ENCODE measurements around the gene DKKL1. TPM values are rescaled to one million over a fixed set of nuclear protein-coding genes. Genes with fewer than 3 reads are reported as not detected.

Gene DKKL1
- total RNA-seq, 1 experiment from 2014 or later, result 1.0 TPM

- Histone ChIP-seq H3K27me3 (ENCODE audit: insufficient read depth, low read length) (no peaks in the 10 kb centered on the region), H4K20me1 (ENCODE audit: insufficient read depth) (no peaks in the 10 kb centered on the region), H3K4me1 (ENCODE audit: control insufficient read depth in 1 of 2, insufficient read depth in 2 of 2, low read length in 2 of 2) (peaks cover 7 to 20% of the 10 kb centered on the region in 2 experiments; a peak in 3 of 4 replicates), H3K79me2 (ENCODE audit: insufficient read depth, low read length) (no peaks in the 10 kb centered on the region), H3K36me3 (ENCODE audit: control insufficient read depth in 1 of 2, insufficient read depth in 2 of 2, low read length in 2 of 2) (no peaks in the 10 kb centered on the region), H3K9me3 (ENCODE audit: control insufficient read depth in 1 of 2, insufficient read depth in 1 of 2, low read depth in 1 of 2, low read length in 2 of 2) (no peaks in the 10 kb centered on the region), H3K9me2 (ENCODE audit: insufficient read depth) (no peaks in the 10 kb centered on the region), H3K4me2 (ENCODE audit: low read length) (0 out of 2 replicates have a peak overlapping the region, but pooled peaks have one; percentile 19), H3K4me3 (replicated peaks in 1 of 2; ENCODE audit: low read depth in 1 of 2, low read length in 2 of 2) (no peak overlapping the region), H3K27ac (ENCODE audit: low read depth, low read length) (no peak overlapping the region), H2AFZ (ENCODE audit: low read depth, low read length, poor library complexity, severe bottlenecking) (no peak overlapping the region), H3K9ac (ENCODE audit: low read length) (no peak overlapping the region)
- no peak for ATAC-seq
- ChIA-PET RAD21 (ENCODE audit: low non-redundant PET in 1 of 2, low total read pairs in 2 of 2, uncharacterized antibody in 2 of 2, unreplicated experiment in 2 of 2) (interaction anchor here in 1 of 2 experiments (0.7 kb wide), 1 partner anchor 137 kb away, joined by 3 read pairs; no protein-coding TSS in a partner anchor), CTCF (interaction anchor here (2.0 kb wide), 1 partner anchor 18 kb away, joined by 5 read pairs; no protein-coding TSS in a partner anchor), POLR2A (interaction anchor here (1.0 to 1.1 kb wide), 2 partner anchors 17 to 44 kb away, joined by 3 to 5 read pairs; partner anchors contain the start of gene ALDH16A1)
- TF ChIP-seq CEBPB (IDR thresholded peaks at IDR 0.05; ENCODE audit: low read depth) (no peak), CBX3 (IDR thresholded peaks at IDR 0.05; ENCODE audit: low read depth) (no peak), MAX (IDR thresholded peaks at IDR 0.05) (no peak), SIN3A (IDR thresholded peaks at IDR 0.05; ENCODE audit: low read depth) (no peak), EGR1 (IDR thresholded peaks at IDR 0.05; ENCODE audit: low read depth) (no peak), YY1 (IDR thresholded peaks at IDR 0.05; ENCODE audit: extremely low read depth, insufficient replicate concordance, low read depth, low read length) (no peak), JUND (IDR thresholded peaks at IDR 0.05) (no peak), FOSL1 (IDR thresholded peaks at IDR 0.05; ENCODE audit: low read depth) (no peak), SP1 (IDR thresholded peaks at IDR 0.05; ENCODE audit: low read depth) (no peak), POLR2A (IDR thresholded peaks at IDR 0.05; ENCODE audit: borderline replicate concordance, extremely low read depth, insufficient read depth, insufficient read length) (no peak), SRF (IDR thresholded peaks at IDR 0.05; ENCODE audit: low read depth) (no peak), ZNF274 (IDR thresholded peaks at IDR 0.05; ENCODE audit: low read depth, low read length) (no peak), ELF1 (IDR thresholded peaks at IDR 0.05; ENCODE audit: borderline replicate concordance, low read depth) (no peak)
- TF ChIP-seq, protein P1, sequence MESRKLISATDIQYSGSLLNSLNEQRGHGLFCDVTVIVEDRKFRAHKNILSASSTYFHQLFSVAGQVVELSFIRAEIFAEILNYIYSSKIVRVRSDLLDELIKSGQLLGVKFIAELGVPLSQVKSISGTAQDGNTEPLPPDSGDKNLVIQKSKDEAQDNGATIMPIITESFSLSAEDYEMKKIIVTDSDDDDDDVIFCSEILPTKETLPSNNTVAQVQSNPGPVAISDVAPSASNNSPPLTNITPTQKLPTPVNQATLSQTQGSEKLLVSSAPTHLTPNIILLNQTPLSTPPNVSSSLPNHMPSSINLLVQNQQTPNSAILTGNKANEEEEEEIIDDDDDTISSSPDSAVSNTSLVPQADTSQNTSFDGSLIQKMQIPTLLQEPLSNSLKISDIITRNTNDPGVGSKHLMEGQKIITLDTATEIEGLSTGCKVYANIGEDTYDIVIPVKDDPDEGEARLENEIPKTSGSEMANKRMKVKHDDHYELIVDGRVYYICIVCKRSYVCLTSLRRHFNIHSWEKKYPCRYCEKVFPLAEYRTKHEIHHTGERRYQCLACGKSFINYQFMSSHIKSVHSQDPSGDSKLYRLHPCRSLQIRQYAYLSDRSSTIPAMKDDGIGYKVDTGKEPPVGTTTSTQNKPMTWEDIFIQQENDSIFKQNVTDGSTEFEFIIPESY (IDR thresholded peaks at IDR 0.05; ENCODE audit: extremely low read depth, insufficient replicate concordance, low read length), result no peak
- TF ChIP-seq, protein P2, sequence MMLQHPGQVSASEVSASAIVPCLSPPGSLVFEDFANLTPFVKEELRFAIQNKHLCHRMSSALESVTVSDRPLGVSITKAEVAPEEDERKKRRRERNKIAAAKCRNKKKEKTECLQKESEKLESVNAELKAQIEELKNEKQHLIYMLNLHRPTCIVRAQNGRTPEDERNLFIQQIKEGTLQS (IDR thresholded peaks at IDR 0.05), result no peak
- TF ChIP-seq, protein P3, sequence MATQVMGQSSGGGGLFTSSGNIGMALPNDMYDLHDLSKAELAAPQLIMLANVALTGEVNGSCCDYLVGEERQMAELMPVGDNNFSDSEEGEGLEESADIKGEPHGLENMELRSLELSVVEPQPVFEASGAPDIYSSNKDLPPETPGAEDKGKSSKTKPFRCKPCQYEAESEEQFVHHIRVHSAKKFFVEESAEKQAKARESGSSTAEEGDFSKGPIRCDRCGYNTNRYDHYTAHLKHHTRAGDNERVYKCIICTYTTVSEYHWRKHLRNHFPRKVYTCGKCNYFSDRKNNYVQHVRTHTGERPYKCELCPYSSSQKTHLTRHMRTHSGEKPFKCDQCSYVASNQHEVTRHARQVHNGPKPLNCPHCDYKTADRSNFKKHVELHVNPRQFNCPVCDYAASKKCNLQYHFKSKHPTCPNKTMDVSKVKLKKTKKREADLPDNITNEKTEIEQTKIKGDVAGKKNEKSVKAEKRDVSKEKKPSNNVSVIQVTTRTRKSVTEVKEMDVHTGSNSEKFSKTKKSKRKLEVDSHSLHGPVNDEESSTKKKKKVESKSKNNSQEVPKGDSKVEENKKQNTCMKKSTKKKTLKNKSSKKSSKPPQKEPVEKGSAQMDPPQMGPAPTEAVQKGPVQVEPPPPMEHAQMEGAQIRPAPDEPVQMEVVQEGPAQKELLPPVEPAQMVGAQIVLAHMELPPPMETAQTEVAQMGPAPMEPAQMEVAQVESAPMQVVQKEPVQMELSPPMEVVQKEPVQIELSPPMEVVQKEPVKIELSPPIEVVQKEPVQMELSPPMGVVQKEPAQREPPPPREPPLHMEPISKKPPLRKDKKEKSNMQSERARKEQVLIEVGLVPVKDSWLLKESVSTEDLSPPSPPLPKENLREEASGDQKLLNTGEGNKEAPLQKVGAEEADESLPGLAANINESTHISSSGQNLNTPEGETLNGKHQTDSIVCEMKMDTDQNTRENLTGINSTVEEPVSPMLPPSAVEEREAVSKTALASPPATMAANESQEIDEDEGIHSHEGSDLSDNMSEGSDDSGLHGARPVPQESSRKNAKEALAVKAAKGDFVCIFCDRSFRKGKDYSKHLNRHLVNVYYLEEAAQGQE (IDR thresholded peaks at IDR 0.05; ENCODE audit: low read depth), result no peak
- TF ChIP-seq, protein P4, sequence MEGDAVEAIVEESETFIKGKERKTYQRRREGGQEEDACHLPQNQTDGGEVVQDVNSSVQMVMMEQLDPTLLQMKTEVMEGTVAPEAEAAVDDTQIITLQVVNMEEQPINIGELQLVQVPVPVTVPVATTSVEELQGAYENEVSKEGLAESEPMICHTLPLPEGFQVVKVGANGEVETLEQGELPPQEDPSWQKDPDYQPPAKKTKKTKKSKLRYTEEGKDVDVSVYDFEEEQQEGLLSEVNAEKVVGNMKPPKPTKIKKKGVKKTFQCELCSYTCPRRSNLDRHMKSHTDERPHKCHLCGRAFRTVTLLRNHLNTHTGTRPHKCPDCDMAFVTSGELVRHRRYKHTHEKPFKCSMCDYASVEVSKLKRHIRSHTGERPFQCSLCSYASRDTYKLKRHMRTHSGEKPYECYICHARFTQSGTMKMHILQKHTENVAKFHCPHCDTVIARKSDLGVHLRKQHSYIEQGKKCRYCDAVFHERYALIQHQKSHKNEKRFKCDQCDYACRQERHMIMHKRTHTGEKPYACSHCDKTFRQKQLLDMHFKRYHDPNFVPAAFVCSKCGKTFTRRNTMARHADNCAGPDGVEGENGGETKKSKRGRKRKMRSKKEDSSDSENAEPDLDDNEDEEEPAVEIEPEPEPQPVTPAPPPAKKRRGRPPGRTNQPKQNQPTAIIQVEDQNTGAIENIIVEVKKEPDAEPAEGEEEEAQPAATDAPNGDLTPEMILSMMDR (IDR thresholded peaks at IDR 0.05 in 2 of 3, conservative IDR thresholded peaks at IDR 0.05 in 1 of 3; ENCODE audit: borderline replicate concordance in 1 of 3, insufficient read depth in 1 of 3, low read depth in 2 of 3, low read length in 2 of 3), result no peak
- no peak for DNase-seq (ENCODE audit: low read depth, low spot score)
- no TSS peak for BruUV-seq (replicated peaks)
- intact Hi-C loops (cut with micrococcal nuclease), result no loop called here
These were observed 45.3 kb downstream of the DKKL1 start for GRCh38 chr19:49408816-49409440.
